CD14-positive monocyte (primary cell): ENCODE measurements around the gene UBE3C. TPM values are rescaled to one million over a fixed set of nuclear protein-coding genes. Genes with fewer than 3 reads are reported as not detected.
"Not testable (repeated sequence)": the region's sequence is repeated elsewhere in the genome, so short reads cannot be mapped to it uniquely, and the experiment has no call there.

ENCODE experiments used
- DNase-seq, 3 donors: peaks; one replicate each; pipeline ENCODE4 v3.0.0-alpha.2; 2011 to 2022
- H2AFZ ChIP-seq: 2 replicates; pipeline ENCODE4 v1.6.0; 2012; ENCODE audit warnings: mild to moderate bottlenecking, low read depth, low read length, inconsistent platforms; ENCODE audit not compliant: insufficient read depth, poor library complexity, severe bottlenecking
- H3K27ac ChIP-seq, 2 donors: 1 replicate in 1 of 2; 2 replicates in 1 of 2; pipeline ENCODE4 v1.5.1; 2012 to 2013; ENCODE audit warnings: low read length in 2 of 2, control low read depth in 1 of 2, inconsistent platforms in 1 of 2, low read depth in 1 of 2, mild to moderate bottlenecking in 1 of 2
- H3K27me3 ChIP-seq, 2 donors: one replicate each; pipeline versions ENCODE4 v1.6.0 to v1.6.1; 2011 to 2013; ENCODE audit warnings: low read length in 2 of 2; ENCODE audit not compliant: control insufficient read depth in 2 of 2, insufficient read depth in 2 of 2
- H3K36me3 ChIP-seq, 2 donors: replicated peaks in 1 of 2; 1 replicate in 1 of 2; 2 replicates in 1 of 2; pipeline versions ENCODE4 v1.5.1 to v1.6.1; 2012 to 2013; ENCODE audit warnings: low read length in 2 of 2, control low read depth in 1 of 2, inconsistent platforms in 1 of 2, mild to moderate bottlenecking in 1 of 2; ENCODE audit not compliant: insufficient read depth in 2 of 2, control insufficient read depth in 1 of 2
- H3K4me1 ChIP-seq, 2 donors: 1 replicate in 1 of 2; 2 replicates in 1 of 2; pipeline versions ENCODE4 v1.5.1 to v1.6.1; 2012 to 2013; ENCODE audit warnings: low read length in 2 of 2, control low read depth in 1 of 2, inconsistent platforms in 1 of 2, mild to moderate bottlenecking in 1 of 2, moderate library complexity in 1 of 2; ENCODE audit not compliant: insufficient read depth in 2 of 2, control insufficient read depth in 1 of 2
- H3K4me2 ChIP-seq: replicated peaks from 2 replicates; pipeline ENCODE3; 2012; ENCODE audit warnings: low read length, moderate library complexity, mild to moderate bottlenecking; ENCODE audit not compliant: poor library complexity, severe bottlenecking; ENCODE audit errors: extremely low read depth
- H3K4me3 ChIP-seq, 3 experiments: fragments of 200-600 bp in 1 of 3; sonication (generic) in 1 of 3; replicated peaks in 1 of 3; 1 replicate in 2 of 3; 2 replicates in 1 of 3; pipeline ENCODE4 v1.5.1; 2011 to 2013; ENCODE audit warnings: low read length in 3 of 3, mild to moderate bottlenecking in 3 of 3, control low read depth in 2 of 3, low read depth in 2 of 3, inconsistent platforms in 1 of 3, moderate library complexity in 1 of 3
- H3K79me2 ChIP-seq: 2 replicates; pipeline ENCODE4 v1.6.0; 2012; ENCODE audit warnings: mild to moderate bottlenecking, control low read depth, inconsistent platforms, low read length, moderate library complexity; ENCODE audit not compliant: insufficient read depth
- H3K9ac ChIP-seq: 2 replicates; pipeline ENCODE4 v1.6.0; 2017; ENCODE audit warnings: low read length, mild to moderate bottlenecking; ENCODE audit not compliant: insufficient read depth, poor library complexity, severe bottlenecking
- H3K9me3 ChIP-seq, 2 donors: replicated peaks in 1 of 2; 1 replicate in 1 of 2; 2 replicates in 1 of 2; pipeline versions ENCODE4 v1.5.1 to v1.6.1; 2012 to 2013; ENCODE audit warnings: low read length in 2 of 2, control low read depth in 1 of 2; ENCODE audit not compliant: control insufficient read depth in 1 of 2, insufficient read depth in 1 of 2
- H4K20me1 ChIP-seq: 2 replicates; pipeline ENCODE4 v1.6.0; 2012; ENCODE audit warnings: mild to moderate bottlenecking, low read length, control low read depth, moderate library complexity; ENCODE audit not compliant: insufficient read depth
- H3K27ac Mint-ChIP-seq, 7 donors: one replicate each; pipeline ENCODE4 v1.8.0; 2020; ENCODE audit warnings: mild to moderate bottlenecking in 7 of 7, mixed read lengths in 7 of 7, moderate library complexity in 6 of 7, inconsistent platforms in 2 of 7
- H3K27me3 Mint-ChIP-seq, 3 donors: one replicate each; pipeline ENCODE4 v1.8.0; 2021 to 2022; ENCODE audit warnings: low read depth in 3 of 3, mild to moderate bottlenecking in 3 of 3, mixed read lengths in 3 of 3, moderate library complexity in 3 of 3, inconsistent platforms in 1 of 3
- H3K36me3 Mint-ChIP-seq, 2 donors: one replicate each; pipeline ENCODE4 v1.8.0; 2020; ENCODE audit warnings: mixed read lengths in 2 of 2, inconsistent platforms in 1 of 2, mild to moderate bottlenecking in 1 of 2
- H3K4me1 Mint-ChIP-seq: one replicate; pipeline ENCODE4 v1.8.0; 2020; ENCODE audit warnings: mild to moderate bottlenecking, mixed read lengths
- H3K4me3 Mint-ChIP-seq, 2 donors: one replicate each; pipeline ENCODE4 v1.8.0; 2020; ENCODE audit warnings: mild to moderate bottlenecking in 2 of 2, mixed read lengths in 2 of 2, moderate library complexity in 1 of 2
- H3K9me3 Mint-ChIP-seq, 7 donors: one replicate each; pipeline ENCODE4 v1.8.0; 2020 to 2022; ENCODE audit warnings: mixed read lengths in 7 of 7, mild to moderate bottlenecking in 6 of 7, moderate library complexity in 6 of 7, inconsistent platforms in 2 of 7
- WGBS: methylation state at CpG from one replicate; pipeline ENCODE4 v1.1.5; 2013; ENCODE audit warnings: missing lambda C conversion rate; ENCODE audit not compliant: insufficient coverage; 5-methylcytosine and 5-hydroxymethylcytosine counted together
- intact Hi-C, 2 donors: fragments of 100-400 bp; cut with micrococcal nuclease; formaldehyde crosslinking; loops; one replicate each; pipeline versions ENCODE4 v1.15.0 to v1.15.1; 2023
- polyA plus RNA-seq, 3 donors: library from polyadenylated mRNA; depleted of rRNA in 1 of 3; unstranded in 2 of 3; stranded (reverse) in 1 of 3; fragments of 300-500 nt in 2 of 3; fragments of >200 nt in 1 of 3; fragmentation: Illumina TruSeq in 2 of 3; gene quantifications; 1 replicate in 2 of 3; 2 replicates in 1 of 3; pipeline ENCODE4 v1.2.3, GENCODE V29; 2012 to 2021
- TF ChIP-seq, protein P1 (sequence below): fragments of 200-600 bp; IDR thresholded peaks from one replicate; pipeline ENCODE4 v1.8.0; 2022; ENCODE audit warnings: antibody characterized with exemption, mild to moderate bottlenecking

Gene UBE3C
- polyA plus RNA-seq, 3 donors = 19.5 to 34.5 (median 24.3) TPM

DNA sequence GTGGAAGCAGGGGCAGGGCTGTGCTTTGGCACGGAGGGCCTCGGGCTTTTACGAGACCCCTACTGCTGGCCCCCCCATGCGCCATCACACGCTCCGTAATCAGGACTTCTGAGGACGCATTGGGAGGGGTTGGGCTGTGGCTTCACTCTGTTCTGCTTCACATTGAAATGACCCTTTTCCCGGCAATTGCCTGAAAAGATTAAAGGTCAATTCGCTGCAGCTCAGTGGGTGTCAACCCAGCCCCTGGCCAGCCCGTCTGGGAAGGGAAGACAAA, 41.7 kb upstream of the UBE3C start:
- no peak overlapping the region for H2AFZ ChIP-seq
- Mint-ChIP-seq H3K4me3 (no peak overlapping the region), H3K4me1 (no peaks in the 10 kb centered on the region), H3K27me3 (peaks cover 13 to 28% (median 13%) of the 10 kb centered on the region in 3 donors), H3K36me3 (no peaks in the 10 kb centered on the region), H3K9me3 (peaks cover 6 to 29% (median 16%) of the 10 kb centered on the region in 7 donors), H3K27ac (no peak overlapping the region)
- H3K4me3 ChIP-seq = no peak overlapping the region
- H3K4me2 ChIP-seq = no peak overlapping the region
- DNase-seq = no peak
- no peak overlapping the region for H3K9ac ChIP-seq
- H3K36me3 ChIP-seq = no peaks in the 10 kb centered on the region
- H3K79me2 ChIP-seq = no peaks in the 10 kb centered on the region
- WGBS = 78% methylated on average over 9 of the region's 10 CpGs
- TF ChIP-seq, protein P1, sequence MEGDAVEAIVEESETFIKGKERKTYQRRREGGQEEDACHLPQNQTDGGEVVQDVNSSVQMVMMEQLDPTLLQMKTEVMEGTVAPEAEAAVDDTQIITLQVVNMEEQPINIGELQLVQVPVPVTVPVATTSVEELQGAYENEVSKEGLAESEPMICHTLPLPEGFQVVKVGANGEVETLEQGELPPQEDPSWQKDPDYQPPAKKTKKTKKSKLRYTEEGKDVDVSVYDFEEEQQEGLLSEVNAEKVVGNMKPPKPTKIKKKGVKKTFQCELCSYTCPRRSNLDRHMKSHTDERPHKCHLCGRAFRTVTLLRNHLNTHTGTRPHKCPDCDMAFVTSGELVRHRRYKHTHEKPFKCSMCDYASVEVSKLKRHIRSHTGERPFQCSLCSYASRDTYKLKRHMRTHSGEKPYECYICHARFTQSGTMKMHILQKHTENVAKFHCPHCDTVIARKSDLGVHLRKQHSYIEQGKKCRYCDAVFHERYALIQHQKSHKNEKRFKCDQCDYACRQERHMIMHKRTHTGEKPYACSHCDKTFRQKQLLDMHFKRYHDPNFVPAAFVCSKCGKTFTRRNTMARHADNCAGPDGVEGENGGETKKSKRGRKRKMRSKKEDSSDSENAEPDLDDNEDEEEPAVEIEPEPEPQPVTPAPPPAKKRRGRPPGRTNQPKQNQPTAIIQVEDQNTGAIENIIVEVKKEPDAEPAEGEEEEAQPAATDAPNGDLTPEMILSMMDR = no peak
- H3K9me3 ChIP-seq = peaks cover 0 to 16% of the 10 kb centered on the region in 2 donors
- H3K27ac ChIP-seq = no peak overlapping the region
- no peaks in the 10 kb centered on the region for H3K4me1 ChIP-seq
- no peaks in the 10 kb centered on the region for H4K20me1 ChIP-seq
- no peaks in the 10 kb centered on the region for H3K27me3 ChIP-seq
- intact Hi-C loops = no loop called here

DNA sequence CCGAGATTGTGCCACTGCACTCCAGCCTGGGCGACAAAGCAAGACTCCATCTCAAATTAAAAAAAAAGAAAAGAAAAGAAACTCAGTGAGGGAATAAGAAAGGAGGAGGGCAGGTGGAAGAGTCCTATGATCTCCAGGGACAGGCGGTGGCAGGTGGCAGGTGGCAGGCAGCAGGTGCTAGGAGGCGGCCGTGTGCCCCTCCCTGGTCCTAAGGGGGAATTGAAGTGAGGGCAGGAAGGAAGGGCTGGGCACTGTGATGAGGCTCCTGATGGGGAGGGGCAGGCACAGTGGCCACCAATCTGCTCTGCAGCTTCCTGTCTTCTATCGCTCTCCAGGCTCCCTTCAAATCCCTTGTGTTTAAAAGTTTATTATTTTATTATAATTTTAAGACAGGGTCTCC, 41.2 kb upstream of the UBE3C start:
- TF ChIP-seq, protein P1 = no peak
- peaks cover 13 to 30% (median 16%) of the 10 kb centered on the region in 3 donors for H3K27me3 Mint-ChIP-seq

GRCh38 chr7:157100005-157100404, 38.7 kb upstream of the UBE3C start:
- H4K20me1 ChIP-seq, H3K27ac Mint-ChIP-seq, H3K79me2 ChIP-seq, H2AFZ ChIP-seq, H3K4me3 ChIP-seq, H3K36me3 ChIP-seq, H3K4me3 Mint-ChIP-seq, H3K27me3 ChIP-seq, H3K9ac ChIP-seq, H3K4me2 ChIP-seq, H3K4me1 ChIP-seq, H3K27ac ChIP-seq, H3K4me1 Mint-ChIP-seq, H3K36me3 Mint-ChIP-seq, DNase-seq, intact Hi-C loops, H3K9me3 ChIP-seq: not testable (repeated sequence)
- peaks cover 11 to 33% (median 15%) of the 10 kb centered on the region in 3 donors for H3K27me3 Mint-ChIP-seq
- no CpG with 5 or more reads among the region's 3 CpGs for WGBS
- peaks cover 8 to 25% (median 18%) of the 10 kb centered on the region in 7 donors for H3K9me3 Mint-ChIP-seq

More for the DNA sequence above, 41.2 kb upstream of the UBE3C start:
- no peak overlapping the region for H3K27ac Mint-ChIP-seq
- 86% methylated on average over 1 of the region's 6 CpGs for WGBS
- H3K4me3 ChIP-seq = no peak overlapping the region
- H3K9me3 ChIP-seq = peaks cover 0 to 16% of the 10 kb centered on the region in 2 donors
- no peak overlapping the region for H3K4me3 Mint-ChIP-seq
- H3K79me2 ChIP-seq = no peaks in the 10 kb centered on the region
- H3K27ac ChIP-seq = no peak overlapping the region
- H3K4me1 Mint-ChIP-seq = no peaks in the 10 kb centered on the region
- intact Hi-C loops = no loop called here
- H3K4me2 ChIP-seq = no peak overlapping the region
- no peaks in the 10 kb centered on the region for H3K36me3 ChIP-seq
- H3K36me3 Mint-ChIP-seq = no peaks in the 10 kb centered on the region
- no peaks in the 10 kb centered on the region for H4K20me1 ChIP-seq
- peaks cover 6 to 30% (median 15%) of the 10 kb centered on the region in 7 donors for H3K9me3 Mint-ChIP-seq
- H3K9ac ChIP-seq = no peak overlapping the region
- H2AFZ ChIP-seq = no peak overlapping the region
- H3K27me3 ChIP-seq = no peaks in the 10 kb centered on the region
- H3K4me1 ChIP-seq = no peaks in the 10 kb centered on the region
- DNase-seq = no peak
